Neural crest cell (in vitro differentiated cells): ENCODE results near the gene SIDT1. TPM values are rescaled to one million over a fixed set of nuclear protein-coding genes. Genes with fewer than 3 reads are reported as not detected.

ENCODE experiments used
- DNase-seq: peaks from one replicate; pipeline ENCODE4 v3.0.0; 2021; ENCODE audit warnings: low read depth, mixed read lengths, low spot score
- H3K27ac Mint-ChIP-seq: one replicate; pipeline ENCODE4 v1.8.0; 2021; ENCODE audit warnings: mild to moderate bottlenecking, mixed read lengths; ENCODE audit not compliant: unreplicated experiment
- H3K27me3 Mint-ChIP-seq: 2 replicates; pipeline ENCODE4 v1.8.0; 2021; ENCODE audit warnings: low read depth, mild to moderate bottlenecking, mixed read lengths
- H3K36me3 Mint-ChIP-seq: 2 replicates; pipeline ENCODE4 v1.8.0; 2021; ENCODE audit warnings: low read depth, mild to moderate bottlenecking, mixed read lengths
- H3K4me1 Mint-ChIP-seq: 2 replicates; pipeline ENCODE4 v1.8.0; 2021; ENCODE audit warnings: mixed read lengths
- H3K4me3 Mint-ChIP-seq: one replicate; pipeline ENCODE4 v1.8.0; 2021; ENCODE audit warnings: mild to moderate bottlenecking, mixed read lengths
- H3K9me3 Mint-ChIP-seq: 2 replicates; pipeline ENCODE4 v1.8.0; 2021; ENCODE audit warnings: mixed read lengths
- CTCF ChIP-seq: fragments of 200-600 bp; sonication (generic); conservative IDR thresholded peaks from 2 replicates; pipeline ENCODE4 v1.5.0; 2021; ENCODE audit warnings: antibody characterized with exemption, mild to moderate bottlenecking
- total RNA-seq: library from RNA; stranded (reverse); gene quantifications from 2 replicates; pipeline ENCODE4 v1.2.1, GENCODE V29; 2021

The SIDT1 gene
- total RNA-seq, 1 donor from 2014 or later = 0.23 TPM

GRCh38 chr3:113590983-113591382 is 58.6 kb downstream of the SIDT1 start:
- H3K27ac Mint-ChIP-seq = no peak overlapping the region
- TF ChIP-seq CTCF = no peak
- peaks cover 17% of the 10 kb centered on the region for H3K4me1 Mint-ChIP-seq
- no peak overlapping the region for H3K4me3 Mint-ChIP-seq
- peaks cover 5% of the 10 kb centered on the region for H3K9me3 Mint-ChIP-seq
- H3K36me3 Mint-ChIP-seq = no peaks in the 10 kb centered on the region
- no peak for DNase-seq
- H3K27me3 Mint-ChIP-seq = no peaks in the 10 kb centered on the region

- Mint-ChIP-seq H3K4me3 (no peak overlapping the region), H3K9me3 (peaks cover 5% of the 10 kb centered on the region), H3K36me3 (no peaks in the 10 kb centered on the region), H3K27me3 (no peaks in the 10 kb centered on the region), H3K4me1 (peaks cover 16% of the 10 kb centered on the region), H3K27ac (no peak overlapping the region)
- no peak for TF ChIP-seq CTCF
- DNase-seq = no peak
These were observed 61.7 kb downstream of the SIDT1 start for GRCh38 chr3:113594066-113594465.

GRCh38 chr3:113597596-113598354 is 65.4 kb downstream of the SIDT1 start:
- DNase-seq = no peak
- Mint-ChIP-seq H3K36me3 (no peaks in the 10 kb centered on the region), H3K27ac (no peak overlapping the region), H3K4me1 (peaks cover 7% of the 10 kb centered on the region), H3K9me3 (no peaks in the 10 kb centered on the region), H3K27me3 (no peaks in the 10 kb centered on the region), H3K4me3 (no peak overlapping the region)
- TF ChIP-seq CTCF = no peak

GRCh38 chr3:113600418-113601182 is 68.2 kb downstream of the SIDT1 start:
- Mint-ChIP-seq H3K4me1 (no peaks in the 10 kb centered on the region), H3K9me3 (no peaks in the 10 kb centered on the region), H3K36me3 (no peaks in the 10 kb centered on the region), H3K4me3 (no peak overlapping the region), H3K27ac (no peak overlapping the region), H3K27me3 (no peaks in the 10 kb centered on the region)
- TF ChIP-seq CTCF = no peak
- DNase-seq = no peak

- no peaks in the 10 kb centered on the region for H3K4me1 Mint-ChIP-seq
- no peak for DNase-seq
- H3K36me3 Mint-ChIP-seq = no peaks in the 10 kb centered on the region
- H3K4me3 Mint-ChIP-seq = no peak overlapping the region
- H3K27ac Mint-ChIP-seq = no peak overlapping the region
- TF ChIP-seq CTCF = no peak
- H3K9me3 Mint-ChIP-seq = no peaks in the 10 kb centered on the region
- H3K27me3 Mint-ChIP-seq = no peaks in the 10 kb centered on the region
These were observed 68.9 kb downstream of the SIDT1 start for GRCh38 chr3:113601240-113601639.
